ENCODE results near the gene PTGS1. TPM values are rescaled to one million over a fixed set of nuclear protein-coding genes. Genes with fewer than 3 reads are reported as not detected.
A peak's percentile ranks its signal among the peaks of the same experiment; 100 is the strongest.

The PTGS1 gene
- total and polyA plus RNA-seq, 7 donors: 0.56 to 5.6 (median 1.5) TPM

DNA sequence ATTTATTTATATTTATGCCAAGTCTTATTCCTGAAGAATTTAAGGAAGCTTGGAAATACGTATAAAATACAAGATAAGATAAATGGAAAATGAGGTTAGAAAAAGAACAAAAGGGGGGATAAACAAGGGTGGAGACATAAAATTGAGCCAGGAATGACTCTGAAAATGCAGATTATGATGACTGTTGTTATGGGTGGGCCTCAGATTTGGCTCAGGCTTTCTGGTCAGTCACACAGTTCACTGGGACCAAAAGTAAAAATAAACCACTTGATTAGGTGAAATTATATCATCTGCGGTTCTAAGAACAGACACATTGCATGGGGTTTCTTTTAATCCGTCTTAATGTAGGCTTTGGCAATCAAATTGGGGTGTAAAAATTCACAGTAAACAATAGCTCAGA is 55.9 kb downstream of the PTGS1 start:
- Histone ChIP-seq H3K4me3 (no peak overlapping the region), H3K9me3 (no peaks in the 10 kb centered on the region), H3K36me3 (ENCODE audit: insufficient read depth in 1 of 2, low read depth in 1 of 2) (no peaks in the 10 kb centered on the region), H3K27ac (no peak overlapping the region), H3K4me1 (no peaks in the 10 kb centered on the region), H3K27me3 (ENCODE audit: insufficient read depth in 3 of 3, low read length in 2 of 3) (peaks cover 0 to 4% (median 0%) of the 10 kb centered on the region in 3 donors)
- ATAC-seq: no peak
- intact Hi-C loops (cut with DNase I): no loop called here
- no peak for DNase-seq
- WGBS, 3 donors: 68 to 75% (median 68%) methylated on average over 3 of the region's 3 CpGs
- TF ChIP-seq, protein P1, sequence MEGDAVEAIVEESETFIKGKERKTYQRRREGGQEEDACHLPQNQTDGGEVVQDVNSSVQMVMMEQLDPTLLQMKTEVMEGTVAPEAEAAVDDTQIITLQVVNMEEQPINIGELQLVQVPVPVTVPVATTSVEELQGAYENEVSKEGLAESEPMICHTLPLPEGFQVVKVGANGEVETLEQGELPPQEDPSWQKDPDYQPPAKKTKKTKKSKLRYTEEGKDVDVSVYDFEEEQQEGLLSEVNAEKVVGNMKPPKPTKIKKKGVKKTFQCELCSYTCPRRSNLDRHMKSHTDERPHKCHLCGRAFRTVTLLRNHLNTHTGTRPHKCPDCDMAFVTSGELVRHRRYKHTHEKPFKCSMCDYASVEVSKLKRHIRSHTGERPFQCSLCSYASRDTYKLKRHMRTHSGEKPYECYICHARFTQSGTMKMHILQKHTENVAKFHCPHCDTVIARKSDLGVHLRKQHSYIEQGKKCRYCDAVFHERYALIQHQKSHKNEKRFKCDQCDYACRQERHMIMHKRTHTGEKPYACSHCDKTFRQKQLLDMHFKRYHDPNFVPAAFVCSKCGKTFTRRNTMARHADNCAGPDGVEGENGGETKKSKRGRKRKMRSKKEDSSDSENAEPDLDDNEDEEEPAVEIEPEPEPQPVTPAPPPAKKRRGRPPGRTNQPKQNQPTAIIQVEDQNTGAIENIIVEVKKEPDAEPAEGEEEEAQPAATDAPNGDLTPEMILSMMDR (IDR thresholded peaks at IDR 0.05): no peak

GRCh38 chr9:122442568-122442967 is 71.7 kb downstream of the PTGS1 start:
- DNase-seq (no peak), ATAC-seq (no peak)
- TF ChIP-seq, protein P1 (IDR thresholded peaks at IDR 0.05): no peak
- no peaks in the 10 kb centered on the region for H3K36me3 ChIP-seq (ENCODE audit: insufficient read depth in 1 of 2, low read depth in 1 of 2)
- H3K9me3 ChIP-seq: no peaks in the 10 kb centered on the region
- H3K4me1 ChIP-seq: no peaks in the 10 kb centered on the region
- no peak overlapping the region for H3K27ac ChIP-seq
- H3K27me3 ChIP-seq (ENCODE audit: insufficient read depth in 3 of 3, low read length in 2 of 3): peaks cover 0 to 15% (median 4%) of the 10 kb centered on the region in 3 donors
- WGBS, 3 donors: 61 to 67% (median 65%) methylated on average over 1 of the region's 1 CpG
- no peak overlapping the region for H3K4me3 ChIP-seq
- intact Hi-C loops (cut with DNase I): no loop called here

DNA sequence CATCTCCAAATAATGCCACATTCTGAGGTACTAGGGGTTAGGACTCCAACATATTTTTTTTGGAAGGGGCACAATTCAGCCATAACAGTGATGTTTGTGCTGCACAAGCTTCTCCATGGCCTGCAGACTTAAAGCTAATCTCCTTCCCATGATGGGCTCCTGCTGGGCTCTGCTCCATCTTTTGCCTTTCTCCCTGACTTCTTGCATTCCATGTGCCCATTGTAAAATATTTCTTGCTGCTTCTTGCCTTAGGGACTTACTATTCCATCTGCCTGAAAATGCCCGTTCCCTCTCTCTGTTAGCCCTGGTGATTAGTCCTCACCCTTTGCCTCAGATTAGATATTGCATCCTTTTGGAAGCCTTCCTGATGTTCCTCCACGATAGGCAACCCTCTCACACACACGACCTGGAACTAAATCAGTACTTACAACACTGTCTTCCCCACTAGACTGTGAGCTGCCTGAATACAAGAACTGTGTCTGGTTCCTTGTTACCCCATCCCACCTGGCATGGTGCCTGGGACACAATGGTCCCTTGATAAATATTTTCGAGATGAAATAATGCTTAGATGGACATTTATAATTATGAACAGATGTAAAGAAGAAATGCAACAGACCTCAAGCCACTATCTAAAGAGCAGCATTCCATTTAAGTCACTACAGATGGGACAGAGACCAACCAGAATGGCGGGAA is 73.4 kb downstream of the PTGS1 start:
- intact Hi-C loops (cut with DNase I): no loop called here
- DNase-seq: peak in 1 of 2 donors; percentile 67
- 40 to 41% (median 40%) methylated on average over 5 of the region's 5 CpGs for WGBS, 3 donors

More for the DNA sequence above, 73.4 kb downstream of the PTGS1 start:
- Histone ChIP-seq H3K27ac (no peak overlapping the region), H3K36me3 (ENCODE audit: insufficient read depth in 1 of 2, low read depth in 1 of 2) (no peaks in the 10 kb centered on the region), H3K27me3 (ENCODE audit: insufficient read depth in 3 of 3, low read length in 2 of 3) (peaks cover 0 to 15% (median 4%) of the 10 kb centered on the region in 3 donors), H3K4me3 (no peak overlapping the region), H3K4me1 (no peaks in the 10 kb centered on the region), H3K9me3 (no peaks in the 10 kb centered on the region)
- no peak for ATAC-seq
- TF ChIP-seq, protein P1 (IDR thresholded peaks at IDR 0.05): no peak

Other genes with a start within 250 kb of the PTGS1 start
- 100 to 1,000 TPM in 3 of 4 donors, 10 to 100 TPM in 1; 78.9 to 148 (median 124) TPM for gene NDUFA8, start 211.2 kb upstream of the PTGS1 start, total RNA-seq
- gene NDUFA8, start 211.2 kb upstream of the PTGS1 start, polyA plus RNA-seq: 100 to 1,000 TPM; 191 to 257 (median 231) TPM
- gene MORN5, start 211.1 kb upstream of the PTGS1 start, total RNA-seq: not detected
- not detected for gene MORN5, start 211.1 kb upstream of the PTGS1 start, polyA plus RNA-seq
- 1 to 10 TPM; 1.3 to 6.0 (median 3.0) TPM for gene LHX6, start 142.1 kb upstream of the PTGS1 start, total RNA-seq
- 1 to 10 TPM in 2 of 3 donors, under 1 TPM in 1; 1.00 to 2.4 (median 1.6) TPM for gene LHX6, start 142.1 kb upstream of the PTGS1 start, polyA plus RNA-seq
- 10 to 100 TPM; 33.7 to 41.7 (median 37.7) TPM for gene RBM18, start 106.2 kb upstream of the PTGS1 start, total RNA-seq
- 10 to 100 TPM; 16.8 to 27.1 (median 22.3) TPM for gene RBM18, start 106.2 kb upstream of the PTGS1 start, polyA plus RNA-seq
- gene MRRF, start 106.1 kb upstream of the PTGS1 start, total RNA-seq: 10 to 100 TPM; 23.5 to 50.9 (median 39.0) TPM
- gene MRRF, start 106.1 kb upstream of the PTGS1 start, polyA plus RNA-seq: 10 to 100 TPM; 42.6 to 61.4 (median 42.8) TPM
- gene OR1J1, start 106.9 kb downstream of the PTGS1 start, total RNA-seq: not detected
- not detected for gene OR1J1, start 106.9 kb downstream of the PTGS1 start, polyA plus RNA-seq
- gene OR1J2, start 139.8 kb downstream of the PTGS1 start, total RNA-seq: not detected
- gene OR1J2, start 139.8 kb downstream of the PTGS1 start, polyA plus RNA-seq: not detected
- gene OR1J4, start 148.1 kb downstream of the PTGS1 start, total RNA-seq: not detected
- not detected for gene OR1J4, start 148.1 kb downstream of the PTGS1 start, polyA plus RNA-seq
- not detected for gene OR1N1, start 156.3 kb downstream of the PTGS1 start, total RNA-seq
- gene OR1N1, start 156.3 kb downstream of the PTGS1 start, polyA plus RNA-seq: not detected
- gene OR1N2, start 182.1 kb downstream of the PTGS1 start, total RNA-seq: not detected
- not detected for gene OR1N2, start 182.1 kb downstream of the PTGS1 start, polyA plus RNA-seq
- gene OR1L8, start 212.4 kb downstream of the PTGS1 start, total RNA-seq: not detected
- not detected for gene OR1L8, start 212.4 kb downstream of the PTGS1 start, polyA plus RNA-seq
- gene OR1Q1, start 243.7 kb downstream of the PTGS1 start, total RNA-seq: not detected
- not detected for gene OR1Q1, start 243.7 kb downstream of the PTGS1 start, polyA plus RNA-seq